HG03196 (cell line): ENCODE data around the gene TACR1.
"Not testable (repeated sequence)": the region's sequence is repeated elsewhere in the genome, so short reads cannot be mapped to it uniquely, and the experiment has no call there.

Source experiments
- ATAC-seq: cut with Tn5 transposase; IDR thresholded peaks from one replicate; pipeline ENCODE4 v1.9.1; 2021; ENCODE audit not compliant: unreplicated experiment

Gene TACR1

GRCh38 chr2:75195076-75195691 lies 4.1 kb downstream of the TACR1 start:
- ATAC-seq: no peak

- ATAC-seq: no peak
Measured at GRCh38 chr2:75194184-75194868, 5.0 kb downstream of the TACR1 start.

GRCh38 chr2:75192496-75192895 lies 6.8 kb downstream of the TACR1 start:
- ATAC-seq: no peak

GRCh38 chr2:75190271-75190990 lies 8.9 kb downstream of the TACR1 start:
- no peak for ATAC-seq

- ATAC-seq: no peak
Measured at GRCh38 chr2:75186821-75187220, 12.5 kb downstream of the TACR1 start.

GRCh38 chr2:75182606-75183005 lies 16.7 kb downstream of the TACR1 start:
- ATAC-seq: no peak

- ATAC-seq: no peak
Measured at GRCh38 chr2:75180476-75180875, 18.8 kb downstream of the TACR1 start.

- ATAC-seq: no peak
Measured at GRCh38 chr2:75177427-75177826, 21.9 kb downstream of the TACR1 start.

GRCh38 chr2:75175456-75175855 lies 23.9 kb downstream of the TACR1 start:
- no peak for ATAC-seq

GRCh38 chr2:75174981-75175380 lies 24.3 kb downstream of the TACR1 start:
- ATAC-seq: no peak

- no peak for ATAC-seq
Measured at GRCh38 chr2:75174519-75174918, 24.8 kb downstream of the TACR1 start.

GRCh38 chr2:75173740-75174139 lies 25.6 kb downstream of the TACR1 start:
- ATAC-seq: no peak

GRCh38 chr2:75171423-75171822 lies 27.9 kb downstream of the TACR1 start:
- not testable (repeated sequence) for ATAC-seq

- no peak for ATAC-seq
Measured at GRCh38 chr2:75170889-75171288, 28.4 kb downstream of the TACR1 start.

GRCh38 chr2:75168186-75168585 lies 31.1 kb downstream of the TACR1 start:
- no peak for ATAC-seq

- no peak for ATAC-seq
Measured at GRCh38 chr2:75166491-75166890, 32.8 kb downstream of the TACR1 start.

- no peak for ATAC-seq
Measured at GRCh38 chr2:75162897-75163296, 36.4 kb downstream of the TACR1 start.

GRCh38 chr2:75162259-75162658 lies 37.1 kb downstream of the TACR1 start:
- ATAC-seq: no peak

GRCh38 chr2:75157435-75157834 lies 41.9 kb downstream of the TACR1 start:
- ATAC-seq: no peak

GRCh38 chr2:75155115-75155514 lies 44.2 kb downstream of the TACR1 start:
- ATAC-seq: no peak

GRCh38 chr2:75153221-75153620 lies 46.1 kb downstream of the TACR1 start:
- ATAC-seq: no peak

GRCh38 chr2:75152243-75152642 lies 47.1 kb downstream of the TACR1 start:
- not testable (repeated sequence) for ATAC-seq
